ENCODE results near the gene USP17L28. TPM values are rescaled to one million over a fixed set of nuclear protein-coding genes. Genes with fewer than 3 reads are reported as not detected.
"Not testable (repeated sequence)": the region's sequence is repeated elsewhere in the genome, so short reads cannot be mapped to it uniquely, and the experiment has no call there.

Gene USP17L28
- total and polyA plus RNA-seq, 2 of the 8 experiments (the other 6 are each of a cell fraction or from before 2014, with no cell fraction given): not detected

GRCh38 chr4:9389001-9389400 is 40.3 kb downstream of the USP17L28 start:
- CTCF ChIA-PET (ENCODE audit: partially characterized antibody); H4K5ac ChIP-seq (ENCODE audit: insufficient read length, low read depth, low read length); H2BK20ac ChIP-seq (ENCODE audit: low read length); H3K4me3 ChIP-seq (ENCODE audit: extremely low read depth in 1 of 4, insufficient read depth in 2 of 4, low read depth in 3 of 4, low read length in 4 of 4); H3K4me2 ChIP-seq (ENCODE audit: insufficient read depth in 1 of 2, low read depth in 2 of 2, low read length in 2 of 2); H3K4me1 ChIP-seq (replicated peaks in 1 of 4; ENCODE audit: control insufficient read depth in 3 of 4, insufficient read depth in 4 of 4, low read length in 3 of 4); H3K4ac ChIP-seq (replicated peaks; ENCODE audit: insufficient read length, low read depth, low read length); DNase-seq (ENCODE audit: low read depth in 1 of 2, low spot score in 2 of 2); H3K23me2 ChIP-seq (ENCODE audit: low read depth, low read length); H3K27ac ChIP-seq (ENCODE audit: low read depth, low read length); H4K20me1 ChIP-seq (replicated peaks in 1 of 2; ENCODE audit: control insufficient read depth in 1 of 2, insufficient read depth in 2 of 2, low read length in 2 of 2); H2AK5ac ChIP-seq (ENCODE audit: low read depth, low read length); H3K27me3 ChIP-seq (replicated peaks in 1 of 4; ENCODE audit: control insufficient read depth in 3 of 4, extremely low read depth in 1 of 4, insufficient read depth in 3 of 4, low read length in 3 of 4); H3K23ac ChIP-seq (ENCODE audit: insufficient read length); H3K18ac ChIP-seq (ENCODE audit: extremely low read depth, low read length); H2BK15ac ChIP-seq (ENCODE audit: low read length); H3K9ac ChIP-seq (replicated peaks in 1 of 4; ENCODE audit: extremely low read depth in 1 of 4, low read depth in 3 of 4, low read length in 3 of 4); H3K36me3 ChIP-seq (ENCODE audit: control insufficient read depth in 2 of 4, insufficient read depth in 4 of 4, low read length in 3 of 4); H4K8ac ChIP-seq (ENCODE audit: extremely low read depth, insufficient read depth, low read length); H3K79me1 ChIP-seq (ENCODE audit: low read depth, low read length); H3K14ac ChIP-seq (ENCODE audit: insufficient read length); H2BK5ac ChIP-seq (ENCODE audit: low read depth, low read length); H3K79me2 ChIP-seq (ENCODE audit: control insufficient read depth in 1 of 2, insufficient read depth in 2 of 2, low read length in 2 of 2); FAIRE-seq; H2BK12ac ChIP-seq (ENCODE audit: low read depth, low read length); H2AFZ ChIP-seq (ENCODE audit: low read length); H4K91ac ChIP-seq (replicated peaks; ENCODE audit: insufficient read length, low read length); POLR2A ChIA-PET (ENCODE audit: partially characterized antibody); H2BK120ac ChIP-seq (replicated peaks; ENCODE audit: low read depth, low read length); H3K56ac ChIP-seq (replicated peaks; ENCODE audit: insufficient read length, low read depth, low read length): not testable (repeated sequence)
- WGBS, 2 experiments (ENCODE audit: extremely low coverage in 1 of 2, insufficient coverage in 1 of 2, insufficient read length in 1 of 2, insufficient replicate concordance in 2 of 2, low coverage in 1 of 2, low lambda C conversion rate in 2 of 2, missing lambda C conversion rate in 1 of 2): 70% methylated on average over 2 of the region's 2 CpGs; no CpG with 5 or more reads in 1 of the 2 experiments
- peaks cover 11 to 31% of the 10 kb centered on the region in 2 experiments; a peak in 3 of 4 replicates for H3K9me3 ChIP-seq (ENCODE audit: insufficient read depth in 2 of 2, low read depth in 1 of 2, low read length in 1 of 2)

Other genes starting within 250 kb of the USP17L28 start
- not detected in 2 replicates for gene FAM90A26, start 178.5 kb upstream of the USP17L28 start, total RNA-seq (2021; fragmentation: NEBNext Ultra II Directional; extraction: Animal tissue kit (Norgen Biotek cat#: 25700))
- gene FAM90A26, start 178.5 kb upstream of the USP17L28 start, polyA plus RNA-seq (2011; rRNA removed): 0.05 TPM in 1 of 2 replicates, not detected in the other
- not detected in 2 replicates for gene USP17L10, start 138.2 kb upstream of the USP17L28 start, total RNA-seq (2021; fragmentation: NEBNext Ultra II Directional; extraction: Animal tissue kit (Norgen Biotek cat#: 25700))
- not detected in 2 replicates for gene USP17L10, start 138.2 kb upstream of the USP17L28 start, polyA plus RNA-seq (2011; rRNA removed)
- gene USP17L11, start 133.5 kb upstream of the USP17L28 start, total RNA-seq (2021; fragmentation: NEBNext Ultra II Directional; extraction: Animal tissue kit (Norgen Biotek cat#: 25700)): not detected in 2 replicates
- not detected in 2 replicates for gene USP17L11, start 133.5 kb upstream of the USP17L28 start, polyA plus RNA-seq (2011; rRNA removed)
- gene USP17L12, start 128.7 kb upstream of the USP17L28 start, total RNA-seq (2021; fragmentation: NEBNext Ultra II Directional; extraction: Animal tissue kit (Norgen Biotek cat#: 25700)): not detected in 2 replicates
- gene USP17L12, start 128.7 kb upstream of the USP17L28 start, polyA plus RNA-seq (2011; rRNA removed): not detected in 2 replicates
- gene USP17L13, start 124.0 kb upstream of the USP17L28 start, total RNA-seq (2021; fragmentation: NEBNext Ultra II Directional; extraction: Animal tissue kit (Norgen Biotek cat#: 25700)): not detected in 2 replicates
- not detected in 2 replicates for gene USP17L13, start 124.0 kb upstream of the USP17L28 start, polyA plus RNA-seq (2011; rRNA removed)
- gene USP17L15, start 114.5 kb upstream of the USP17L28 start, total RNA-seq (2021; fragmentation: NEBNext Ultra II Directional; extraction: Animal tissue kit (Norgen Biotek cat#: 25700)): not detected in 2 replicates
- gene USP17L15, start 114.5 kb upstream of the USP17L28 start, polyA plus RNA-seq (2011; rRNA removed): not detected in 2 replicates
- not detected in 2 replicates for gene USP17L17, start 105.0 kb upstream of the USP17L28 start, total RNA-seq (2021; fragmentation: NEBNext Ultra II Directional; extraction: Animal tissue kit (Norgen Biotek cat#: 25700))
- gene USP17L17, start 105.0 kb upstream of the USP17L28 start, polyA plus RNA-seq (2011; rRNA removed): not detected in 2 replicates
- not detected in 2 replicates for gene USP17L18, start 100.3 kb upstream of the USP17L28 start, total RNA-seq (2021; fragmentation: NEBNext Ultra II Directional; extraction: Animal tissue kit (Norgen Biotek cat#: 25700))
- not detected in 2 replicates for gene USP17L18, start 100.3 kb upstream of the USP17L28 start, polyA plus RNA-seq (2011; rRNA removed)
- not detected in 2 replicates for gene USP17L19, start 95.5 kb upstream of the USP17L28 start, total RNA-seq (2021; fragmentation: NEBNext Ultra II Directional; extraction: Animal tissue kit (Norgen Biotek cat#: 25700))
- gene USP17L19, start 95.5 kb upstream of the USP17L28 start, polyA plus RNA-seq (2011; rRNA removed): not detected in 2 replicates
- not detected in 2 replicates for gene USP17L20, start 90.8 kb upstream of the USP17L28 start, total RNA-seq (2021; fragmentation: NEBNext Ultra II Directional; extraction: Animal tissue kit (Norgen Biotek cat#: 25700))
- not detected in 2 replicates for gene USP17L20, start 90.8 kb upstream of the USP17L28 start, polyA plus RNA-seq (2011; rRNA removed)
- not detected in 2 replicates for gene USP17L21, start 86.0 kb upstream of the USP17L28 start, total RNA-seq (2021; fragmentation: NEBNext Ultra II Directional; extraction: Animal tissue kit (Norgen Biotek cat#: 25700))
- gene USP17L21, start 86.0 kb upstream of the USP17L28 start, polyA plus RNA-seq (2011; rRNA removed): not detected in 2 replicates
- gene USP17L22, start 81.3 kb upstream of the USP17L28 start, total RNA-seq (2021; fragmentation: NEBNext Ultra II Directional; extraction: Animal tissue kit (Norgen Biotek cat#: 25700)): not detected in 2 replicates
- not detected in 2 replicates for gene USP17L22, start 81.3 kb upstream of the USP17L28 start, polyA plus RNA-seq (2011; rRNA removed)
- not detected in 2 replicates for gene USP17L24, start 23.7 kb upstream of the USP17L28 start, total RNA-seq (2021; fragmentation: NEBNext Ultra II Directional; extraction: Animal tissue kit (Norgen Biotek cat#: 25700))
- gene USP17L24, start 23.7 kb upstream of the USP17L28 start, polyA plus RNA-seq (2011; rRNA removed): not detected in 2 replicates
- gene USP17L25, start 19.0 kb upstream of the USP17L28 start, total RNA-seq (2021; fragmentation: NEBNext Ultra II Directional; extraction: Animal tissue kit (Norgen Biotek cat#: 25700)): not detected in 2 replicates
- gene USP17L25, start 19.0 kb upstream of the USP17L28 start, polyA plus RNA-seq (2011; rRNA removed): not detected in 2 replicates
- gene USP17L26, start 14.2 kb upstream of the USP17L28 start, total RNA-seq (2021; fragmentation: NEBNext Ultra II Directional; extraction: Animal tissue kit (Norgen Biotek cat#: 25700)): not detected in 2 replicates
- not detected in 2 replicates for gene USP17L26, start 14.2 kb upstream of the USP17L28 start, polyA plus RNA-seq (2011; rRNA removed)
- gene USP17L5, start 9.5 kb upstream of the USP17L28 start, total RNA-seq (2021; fragmentation: NEBNext Ultra II Directional; extraction: Animal tissue kit (Norgen Biotek cat#: 25700)): not detected in 2 replicates
- not detected in 2 replicates for gene USP17L5, start 9.5 kb upstream of the USP17L28 start, polyA plus RNA-seq (2011; rRNA removed)
- gene USP17L27, start 4.7 kb upstream of the USP17L28 start, total RNA-seq (2021; fragmentation: NEBNext Ultra II Directional; extraction: Animal tissue kit (Norgen Biotek cat#: 25700)): not detected in 2 replicates
- gene USP17L27, start 4.7 kb upstream of the USP17L28 start, polyA plus RNA-seq (2011; rRNA removed): not detected in 2 replicates
- not detected in 2 replicates for gene USP17L29, start 4.7 kb downstream of the USP17L28 start, total RNA-seq (2021; fragmentation: NEBNext Ultra II Directional; extraction: Animal tissue kit (Norgen Biotek cat#: 25700))
- gene USP17L29, start 4.7 kb downstream of the USP17L28 start, polyA plus RNA-seq (2011; rRNA removed): not detected in 2 replicates
- gene USP17L30, start 14.2 kb downstream of the USP17L28 start, total RNA-seq (2021; fragmentation: NEBNext Ultra II Directional; extraction: Animal tissue kit (Norgen Biotek cat#: 25700)): not detected in 2 replicates
- gene USP17L30, start 14.2 kb downstream of the USP17L28 start, polyA plus RNA-seq (2011; rRNA removed): not detected in 2 replicates
- gene DEFB131A, start 95.5 kb downstream of the USP17L28 start, total RNA-seq (2021; fragmentation: NEBNext Ultra II Directional; extraction: Animal tissue kit (Norgen Biotek cat#: 25700)): not detected in 2 replicates
- gene DEFB131A, start 95.5 kb downstream of the USP17L28 start, polyA plus RNA-seq (2011; rRNA removed): not detected in 2 replicates